Parathyroid adenoma (tissue), 2 donors: ENCODE measurements around the gene PDGFC.

Source experiments
- H2AFZ ChIP-seq: fragments of 300-600 bp; sonication (generic); one replicate; pipeline ENCODE4 v1.7.0; 2017; ENCODE audit warnings: antibody characterized with exemption, mild to moderate bottlenecking
- H3K27ac ChIP-seq: fragments of 300-600 bp; sonication (generic); one replicate; pipeline ENCODE4 v1.7.0; 2017
- H3K27me3 ChIP-seq: fragments of 300-600 bp; sonication (generic); one replicate; pipeline ENCODE4 v1.7.0; 2017; ENCODE audit warnings: low read length; ENCODE audit not compliant: control insufficient read depth, insufficient read depth
- H3K36me3 ChIP-seq: fragments of 300-600 bp; sonication (generic); one replicate; pipeline ENCODE4 v1.7.0; 2017; ENCODE audit warnings: low read length; ENCODE audit not compliant: control insufficient read depth, insufficient read depth
- H3K4me1 ChIP-seq: fragments of 300-600 bp; sonication (generic); one replicate; pipeline ENCODE4 v1.7.0; 2017; ENCODE audit warnings: control low read depth
- H3K4me2 ChIP-seq: fragments of 300-600 bp; sonication (generic); one replicate; pipeline ENCODE4 v1.7.0; 2017; ENCODE audit warnings: low read length
- H3K4me3 ChIP-seq: fragments of 300-600 bp; sonication (generic); one replicate; pipeline ENCODE4 v1.7.0; 2017; ENCODE audit warnings: low read depth, low read length
- H3K79me2 ChIP-seq: fragments of 300-600 bp; sonication (generic); one replicate; pipeline ENCODE4 v1.7.0; 2017; ENCODE audit warnings: control low read depth
- H3K9ac ChIP-seq: fragments of 300-600 bp; sonication (generic); one replicate; pipeline ENCODE4 v1.7.0; 2017; ENCODE audit warnings: mild to moderate bottlenecking
- H3K9me3 ChIP-seq: fragments of 300-600 bp; sonication (generic); one replicate; pipeline ENCODE4 v1.7.0; 2017; ENCODE audit warnings: low read length; ENCODE audit not compliant: control insufficient read depth
- CTCF ChIP-seq: fragments of 300-600 bp; sonication (generic); IDR thresholded peaks from one replicate; pipeline ENCODE4 v1.7.0; 2017; ENCODE audit warnings: antibody characterized with exemption, mild to moderate bottlenecking
- donor health status: primary hyperparathyroidism.

Gene PDGFC

GRCh38 chr4:156958276-156959074, 13.1 kb downstream of the PDGFC start:
- Histone ChIP-seq H3K36me3 (no peaks in the 10 kb centered on the region), H3K27me3 (no peaks in the 10 kb centered on the region), H3K9me3 (no peaks in the 10 kb centered on the region), H3K27ac (no peak overlapping the region), H3K4me2 (no peak overlapping the region), H2AFZ (no peak overlapping the region), H3K4me1 (peaks cover 16% of the 10 kb centered on the region), H3K4me3 (no peak overlapping the region), H3K79me2 (peaks cover 35% of the 10 kb centered on the region), H3K9ac (no peak overlapping the region)
- no peak for TF ChIP-seq CTCF

- TF ChIP-seq CTCF, result no peak
- no peak overlapping the region for H3K9ac ChIP-seq
- no peaks in the 10 kb centered on the region for H3K36me3 ChIP-seq
- no peak overlapping the region for H3K27ac ChIP-seq
- H3K4me1 ChIP-seq, result peaks cover 16% of the 10 kb centered on the region
- no peak overlapping the region for H2AFZ ChIP-seq
- H3K27me3 ChIP-seq, result no peaks in the 10 kb centered on the region
- no peaks in the 10 kb centered on the region for H3K9me3 ChIP-seq
- no peak overlapping the region for H3K4me2 ChIP-seq
- peaks cover 28% of the 10 kb centered on the region for H3K79me2 ChIP-seq
- no peak overlapping the region for H3K4me3 ChIP-seq
Observed at GRCh38 chr4:156957556-156957955, 14.0 kb downstream of the PDGFC start.

- no peak overlapping the region for H3K9ac ChIP-seq
- H3K4me2 ChIP-seq, result peak overlapping the region; percentile 0
- no peak overlapping the region for H2AFZ ChIP-seq
- H3K36me3 ChIP-seq, result no peaks in the 10 kb centered on the region
- no peaks in the 10 kb centered on the region for H3K9me3 ChIP-seq
- H3K4me1 ChIP-seq, result peaks cover 12% of the 10 kb centered on the region
- no peak overlapping the region for H3K4me3 ChIP-seq
- no peaks in the 10 kb centered on the region for H3K27me3 ChIP-seq
- H3K79me2 ChIP-seq, result peaks cover 24% of the 10 kb centered on the region
- H3K27ac ChIP-seq, result no peak overlapping the region
- no peak for TF ChIP-seq CTCF
Observed at GRCh38 chr4:156956826-156957368, 14.7 kb downstream of the PDGFC start.

DNA sequence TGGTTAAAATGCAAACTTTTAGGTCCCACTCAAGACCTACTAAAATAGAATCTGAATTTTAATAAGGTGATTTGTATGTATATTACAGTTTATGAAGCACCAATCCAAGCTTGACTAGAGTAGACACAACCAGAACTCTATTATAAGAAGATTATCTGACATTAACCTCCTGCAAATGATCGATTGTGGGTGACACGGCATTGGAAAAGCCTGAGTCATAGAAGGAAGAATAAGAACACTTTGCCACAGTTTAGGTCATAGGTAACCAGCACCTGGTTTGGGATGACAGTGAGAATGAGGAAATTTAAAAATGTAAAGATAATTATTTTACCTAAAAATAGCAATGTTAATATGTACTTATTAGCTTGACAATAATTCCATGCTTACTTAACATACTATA, 15.2 kb downstream of the PDGFC start:
- Histone ChIP-seq H3K4me2 (no peak overlapping the region), H3K4me1 (peaks cover 11% of the 10 kb centered on the region), H3K27ac (no peak overlapping the region), H3K36me3 (no peaks in the 10 kb centered on the region), H3K79me2 (peaks cover 19% of the 10 kb centered on the region), H3K27me3 (no peaks in the 10 kb centered on the region), H3K4me3 (no peak overlapping the region), H2AFZ (no peak overlapping the region), H3K9ac (no peak overlapping the region), H3K9me3 (no peaks in the 10 kb centered on the region)
- TF ChIP-seq CTCF, result no peak

- H3K27ac ChIP-seq, result no peak overlapping the region
Observed at GRCh38 chr4:156954587-156954986, 17.0 kb downstream of the PDGFC start.

More at GRCh38 chr4:156954587-156954986, 17.0 kb downstream of the PDGFC start:
- Histone ChIP-seq H3K27me3 (no peaks in the 10 kb centered on the region), H3K4me1 (peaks cover 11% of the 10 kb centered on the region), H3K9ac (no peak overlapping the region), H2AFZ (no peak overlapping the region), H3K4me3 (no peak overlapping the region), H3K36me3 (no peaks in the 10 kb centered on the region), H3K79me2 (peaks cover 21% of the 10 kb centered on the region), H3K4me2 (no peak overlapping the region), H3K9me3 (no peaks in the 10 kb centered on the region)
- TF ChIP-seq CTCF, result no peak
